Uterus (tissue), 4 donors: ENCODE results near the gene RAP1A. TPM values are rescaled to one million over a fixed set of nuclear protein-coding genes. Genes with fewer than 3 reads are reported as not detected.
"Not testable (repeated sequence)": the region's sequence is repeated elsewhere in the genome, so short reads cannot be mapped to it uniquely, and the experiment has no call there.

Experiments used
- DNase-seq, 2 donors: peaks; one replicate each; pipeline ENCODE4 v3.0.0-alpha.2; 2019 to 2020
- H3K27ac ChIP-seq, 2 donors: fragments of 200-600 bp; sonication (generic); 1 replicate in 1 of 2; 2 replicates in 1 of 2; pipeline ENCODE4 v1.5.1; 2016 to 2018
- H3K27me3 ChIP-seq, 2 donors: fragments of 200-600 bp; sonication (generic); one replicate each; pipeline ENCODE4 v1.5.1; 2018 to 2019; ENCODE audit warnings: control low read depth in 1 of 2
- H3K36me3 ChIP-seq, 2 donors: fragments of 200-600 bp; sonication (generic); one replicate each; pipeline ENCODE4 v1.5.1; 2019; ENCODE audit warnings: control low read depth in 1 of 2
- H3K4me1 ChIP-seq, 2 donors: fragments of 200-600 bp; sonication (generic); one replicate each; pipeline ENCODE4 v1.5.1; 2018 to 2019; ENCODE audit warnings: control low read depth in 1 of 2
- H3K4me3 ChIP-seq, 2 donors: fragments of 200-600 bp; sonication (generic); 1 replicate in 1 of 2; 2 replicates in 1 of 2; pipeline ENCODE4 v1.5.1; 2018 to 2019; ENCODE audit warnings: mild to moderate bottlenecking in 1 of 2
- H3K9me3 ChIP-seq, 2 donors: fragments of 200-600 bp; sonication (generic); one replicate each; pipeline ENCODE4 v1.5.1; 2019; ENCODE audit warnings: control low read depth in 1 of 2
- CTCF ChIP-seq, 4 experiments: fragments of 200-600 bp in 2 of 4; fragments of 450-650 bp in 2 of 4; sonication (generic) in 2 of 4; IDR thresholded peaks; one replicate each; pipeline ENCODE4 v1.5.1; 2016 to 2019; ENCODE audit warnings: antibody characterized with exemption in 4 of 4, mild to moderate bottlenecking in 2 of 4, moderate library complexity in 1 of 4
- POLR2A ChIP-seq, 2 donors: fragments of 450-650 bp; IDR thresholded peaks; one replicate each; pipeline ENCODE4 v1.6.1; 2016; ENCODE audit warnings: antibody characterized with exemption in 2 of 2, mild to moderate bottlenecking in 1 of 2, moderate library complexity in 1 of 2
- intact Hi-C: fragments of 100-400 bp; cut with DNase I; formaldehyde crosslinking; loops from one replicate; pipeline ENCODE4 v1.15.1; 2023; ENCODE audit warnings: low total_unique reads
- total RNA-seq, 4 donors: library from RNA; depleted of rRNA in 3 of 4; stranded (reverse); fragments of >200 nt in 3 of 4; gene quantifications; one replicate each; pipeline versions ENCODE4 v1.1.0 to v1.2.4, GENCODE V29; 2014 to 2023
- donor health status: DM: yes; HTN: yes; CAD: no.

Gene RAP1A
- total RNA-seq, 4 donors from 2014 or later = 47.6 to 94.8 (median 60.2) TPM

GRCh38 chr1:111739925-111740765, 120.6 kb downstream of the RAP1A start:
- Histone ChIP-seq H3K9me3 (no peaks in the 10 kb centered on the region), H3K27ac (peak overlapping the region; percentile 84 to 88), H3K4me1 (no peaks in the 10 kb centered on the region), H3K36me3 (no peaks in the 10 kb centered on the region), H3K27me3 (no peaks in the 10 kb centered on the region), H3K4me3 (peak overlapping the region; percentile 38 to 41)
- DNase-seq = peak; percentile 76 to 77
- TF ChIP-seq CTCF (IDR thresholded peaks at IDR 0.05) (no peak), POLR2A (IDR thresholded peaks at IDR 0.05) (no peak)
- intact Hi-C loops = loop anchor here (5.0 kb wide), 1 partner anchor 233 kb away; no protein-coding TSS in a partner anchor

- H3K4me3 ChIP-seq = not testable (repeated sequence)
Measured at GRCh38 chr1:111742292-111742691, 122.7 kb downstream of the RAP1A start.

GRCh38 chr1:111742938-111743549, 123.5 kb downstream of the RAP1A start:
- intact Hi-C loops = loop anchor here (5.0 kb wide), 1 partner anchor 236 kb away; no protein-coding TSS in a partner anchor
- Histone ChIP-seq H3K27ac (no peak overlapping the region), H3K36me3 (no peaks in the 10 kb centered on the region), H3K4me1 (no peaks in the 10 kb centered on the region), H3K9me3 (no peaks in the 10 kb centered on the region), H3K4me3 (no peak overlapping the region), H3K27me3 (no peaks in the 10 kb centered on the region)
- peak in 1 of 2 donors; percentile 5 for DNase-seq
- no peak for TF ChIP-seq CTCF (IDR thresholded peaks at IDR 0.05)
- TF ChIP-seq POLR2A (IDR thresholded peaks at IDR 0.05) = no peak

More at GRCh38 chr1:111742292-111742691, 122.7 kb downstream of the RAP1A start:
- not testable (repeated sequence) for H3K9me3 ChIP-seq, H3K4me1 ChIP-seq, H3K27ac ChIP-seq, H3K36me3 ChIP-seq, H3K27me3 ChIP-seq
- intact Hi-C loops = loop anchor here (5.0 kb wide), 1 partner anchor 235 kb away; no protein-coding TSS in a partner anchor
- DNase-seq = peak in 1 of 2 donors; percentile 7

GRCh38 chr1:111743679-111744101, 124.1 kb downstream of the RAP1A start:
- no peaks in the 10 kb centered on the region for H3K36me3 ChIP-seq
- H3K4me1 ChIP-seq = no peaks in the 10 kb centered on the region
- TF ChIP-seq POLR2A (IDR thresholded peaks at IDR 0.05) (no peak), CTCF (IDR thresholded peaks at IDR 0.05) (no peak)
- H3K4me3 ChIP-seq = no peak overlapping the region
- H3K27ac ChIP-seq = no peak overlapping the region
- peak in 1 of 2 donors; percentile 6 for DNase-seq
- intact Hi-C loops = loop anchor here (5.0 kb wide), 1 partner anchor 236 kb away; no protein-coding TSS in a partner anchor
- H3K9me3 ChIP-seq = no peaks in the 10 kb centered on the region
- H3K27me3 ChIP-seq = no peaks in the 10 kb centered on the region

GRCh38 chr1:111745675-111746613, 126.4 kb downstream of the RAP1A start:
- intact Hi-C loops = no loop called here
- TF ChIP-seq CTCF (IDR thresholded peaks at IDR 0.05) (no peak), POLR2A (IDR thresholded peaks at IDR 0.05) (no peak)
- Histone ChIP-seq H3K36me3 (no peaks in the 10 kb centered on the region), H3K4me3 (no peak overlapping the region), H3K4me1 (no peaks in the 10 kb centered on the region), H3K9me3 (no peaks in the 10 kb centered on the region), H3K27me3 (no peaks in the 10 kb centered on the region), H3K27ac (no peak overlapping the region)
- DNase-seq = peak in 1 of 2 donors; percentile 38
